Neural progenitor cell (in vitro differentiated cells): ENCODE data around the gene GON4L. TPM values are rescaled to one million over a fixed set of nuclear protein-coding genes. Genes with fewer than 3 reads are reported as not detected.

Experiments
- DNase-seq: peaks from one replicate; pipeline ENCODE4 v3.0.0-alpha.2; 2016; ENCODE audit warnings: low spot score
- H2AFZ ChIP-seq: fragments of 200-600 bp; sonication (generic); replicated peaks from 2 replicates; pipeline ENCODE4 v1.6.1; 2016; ENCODE audit warnings: antibody characterized with exemption
- H3F3A ChIP-seq: fragments of 200-600 bp; sonication (generic); 2 replicates; pipeline ENCODE4 v1.6.1; 2016; ENCODE audit warnings: antibody characterized with exemption, low read depth
- H3K27ac ChIP-seq: fragments of 200-600 bp; sonication (generic); 2 replicates; pipeline ENCODE4 v1.5.1; 2016; ENCODE audit warnings: mild to moderate bottlenecking
- H3K27me3 ChIP-seq: fragments of 200-600 bp; sonication (generic); 2 replicates; pipeline ENCODE4 v1.6.1; 2016; ENCODE audit warnings: mild to moderate bottlenecking, moderate library complexity
- H3K36me3 ChIP-seq: fragments of 200-600 bp; sonication (generic); 2 replicates; pipeline ENCODE4 v1.5.1; 2016
- H3K4me1 ChIP-seq: fragments of 200-600 bp; sonication (generic); 2 replicates; pipeline ENCODE4 v1.6.1; 2016; ENCODE audit warnings: mixed run types
- H3K4me2 ChIP-seq: fragments of 200-600 bp; sonication (generic); 2 replicates; pipeline ENCODE4 v1.6.1; 2016
- H3K4me3 ChIP-seq: fragments of 200-600 bp; sonication (generic); 2 replicates; pipeline ENCODE4 v1.5.1; 2016
- H3K79me2 ChIP-seq: fragments of 200-600 bp; sonication (generic); 2 replicates; pipeline ENCODE4 v1.6.1; 2016; ENCODE audit warnings: low read depth
- H3K9ac ChIP-seq: fragments of 200-600 bp; sonication (generic); 2 replicates; pipeline ENCODE4 v1.6.1; 2016
- H3K9me3 ChIP-seq: fragments of 200-600 bp; sonication (generic); 2 replicates; pipeline ENCODE4 v1.5.1; 2016; ENCODE audit warnings: low read depth
- H4K20me1 ChIP-seq: fragments of 200-600 bp; sonication (generic); 2 replicates; pipeline ENCODE4 v1.6.1; 2016; ENCODE audit warnings: low read depth
- H3K27ac Mint-ChIP-seq: 3 replicates; pipeline ENCODE4 v1.8.0; 2021; ENCODE audit warnings: mixed read lengths
- H3K27me3 Mint-ChIP-seq: 2 replicates; pipeline ENCODE4 v1.8.0; 2022; ENCODE audit warnings: low read depth, mild to moderate bottlenecking, inconsistent platforms, moderate library complexity, mixed read lengths; ENCODE audit not compliant: insufficient read depth
- H3K36me3 Mint-ChIP-seq: 3 replicates; pipeline ENCODE4 v1.8.0; 2021; ENCODE audit warnings: mixed read lengths
- H3K4me1 Mint-ChIP-seq: 3 replicates; pipeline ENCODE4 v1.8.0; 2021; ENCODE audit warnings: mixed read lengths
- H3K4me3 Mint-ChIP-seq: 3 replicates; pipeline ENCODE4 v1.8.0; 2021; ENCODE audit warnings: mild to moderate bottlenecking, moderate library complexity, mixed read lengths
- H3K9me3 Mint-ChIP-seq: 3 replicates; pipeline ENCODE4 v1.8.0; 2020; ENCODE audit warnings: mixed read lengths
- EZH2 ChIP-seq: fragments of 200-600 bp; sonication (generic); IDR thresholded peaks from 2 replicates; pipeline ENCODE4 v1.6.1; 2017; ENCODE audit warnings: antibody characterized with exemption, mild to moderate bottlenecking, moderate library complexity
- EZH2phosphoT487 ChIP-seq: fragments of 200-600 bp; sonication (generic); IDR thresholded peaks from 2 replicates; pipeline ENCODE4 v1.6.1; 2017; ENCODE audit warnings: antibody characterized with exemption
- total RNA-seq: library from RNA; depleted of rRNA; stranded (reverse); fragments of >200 nt; gene quantifications from 2 replicates; pipeline ENCODE4 v1.2.3, GENCODE V29; 2015; ENCODE audit warnings: low replicate concordance
- TF ChIP-seq, protein P1 (sequence below): fragments of 200-600 bp; sonication (generic); IDR thresholded peaks from 2 replicates; pipeline ENCODE4 v1.5.1; 2017; ENCODE audit warnings: antibody characterized with exemption, mild to moderate bottlenecking

The GON4L gene
- total RNA-seq, 1 donor from 2014 or later = 31.4 TPM

DNA sequence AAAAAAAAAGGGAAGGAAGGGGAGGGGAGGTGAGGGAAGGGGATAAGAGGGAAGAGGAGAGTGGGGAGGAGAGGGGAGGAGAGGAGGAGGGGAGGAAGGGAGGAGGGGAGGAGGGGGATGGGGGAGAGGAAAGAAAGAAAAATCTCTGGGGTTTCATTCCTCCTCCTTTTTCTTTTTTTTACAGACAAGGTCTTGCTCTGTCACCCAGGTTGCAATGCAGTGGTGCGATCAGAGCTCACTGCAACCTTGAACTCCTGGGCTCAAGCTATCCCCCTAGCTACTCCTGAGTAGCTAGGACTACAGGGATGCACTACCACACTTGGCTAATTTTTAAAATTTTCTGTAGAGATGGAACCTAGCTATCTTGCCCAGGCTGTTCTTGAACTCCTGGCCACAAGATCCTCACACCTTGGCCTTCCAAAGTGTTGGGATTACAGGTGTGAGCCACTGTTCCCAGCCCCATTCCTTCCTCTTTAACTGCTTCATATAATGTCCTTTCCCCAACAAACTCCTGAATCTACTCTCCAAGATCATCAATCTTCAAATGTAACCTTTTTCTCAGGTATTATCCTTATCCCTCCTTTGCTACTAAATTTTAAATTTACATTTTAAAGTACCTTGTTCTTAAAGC lies 23.2 kb downstream of the GON4L start:
- peak overlapping the region; percentile 99 for H3K27ac Mint-ChIP-seq
- no peak overlapping the region for H3K9ac ChIP-seq
- peaks cover 23% of the 10 kb centered on the region for H3K36me3 Mint-ChIP-seq

DNA sequence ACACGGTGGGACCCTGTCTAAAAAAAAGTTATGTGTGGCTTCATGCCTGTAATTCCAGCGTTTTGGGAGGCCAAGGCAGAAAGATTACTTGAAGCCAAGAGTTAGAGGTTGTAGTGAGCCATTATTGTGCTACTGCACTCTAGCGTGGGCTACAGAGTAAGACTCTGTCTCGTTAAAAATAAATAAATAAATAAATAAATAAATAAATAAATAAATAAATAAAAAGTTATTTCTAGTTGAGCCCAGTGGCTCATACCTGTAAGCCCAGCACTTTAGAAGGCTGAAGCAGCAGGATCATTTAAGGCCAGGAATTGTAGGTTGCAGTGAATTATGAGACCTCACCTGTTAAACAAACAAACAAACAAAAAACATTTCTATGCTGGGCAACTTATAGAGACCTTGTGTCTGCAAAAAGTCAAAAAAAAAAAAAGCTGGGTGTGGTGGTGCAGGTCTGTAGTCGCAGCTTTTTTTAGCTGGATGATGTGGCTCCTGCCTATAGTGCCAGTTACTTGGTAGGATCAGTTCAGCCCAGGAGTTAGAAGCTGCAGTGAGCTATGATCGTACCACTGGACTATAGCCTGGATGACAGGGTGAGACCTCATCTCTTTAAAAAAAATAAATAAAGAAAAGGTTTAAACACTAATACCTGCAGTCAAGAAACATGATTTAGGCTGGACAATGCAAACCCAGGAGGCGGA lies 25.6 kb downstream of the GON4L start:
- TF ChIP-seq EZH2phosphoT487 = no peak
- H3K4me3 Mint-ChIP-seq = no peak overlapping the region
- peaks cover 4% of the 10 kb centered on the region for H3K27me3 Mint-ChIP-seq

More for the DNA sequence above, 23.2 kb downstream of the GON4L start:
- Mint-ChIP-seq H3K9me3 (peaks cover 4% of the 10 kb centered on the region), H3K4me3 (peak overlapping the region; percentile 74), H3K27me3 (peaks cover 6% of the 10 kb centered on the region), H3K4me1 (peaks cover 45% of the 10 kb centered on the region)
- H3F3A ChIP-seq = peaks cover 24% of the 10 kb centered on the region
- H2AFZ ChIP-seq = no peak overlapping the region
- H3K9me3 ChIP-seq = no peaks in the 10 kb centered on the region
- TF ChIP-seq, protein P1, sequence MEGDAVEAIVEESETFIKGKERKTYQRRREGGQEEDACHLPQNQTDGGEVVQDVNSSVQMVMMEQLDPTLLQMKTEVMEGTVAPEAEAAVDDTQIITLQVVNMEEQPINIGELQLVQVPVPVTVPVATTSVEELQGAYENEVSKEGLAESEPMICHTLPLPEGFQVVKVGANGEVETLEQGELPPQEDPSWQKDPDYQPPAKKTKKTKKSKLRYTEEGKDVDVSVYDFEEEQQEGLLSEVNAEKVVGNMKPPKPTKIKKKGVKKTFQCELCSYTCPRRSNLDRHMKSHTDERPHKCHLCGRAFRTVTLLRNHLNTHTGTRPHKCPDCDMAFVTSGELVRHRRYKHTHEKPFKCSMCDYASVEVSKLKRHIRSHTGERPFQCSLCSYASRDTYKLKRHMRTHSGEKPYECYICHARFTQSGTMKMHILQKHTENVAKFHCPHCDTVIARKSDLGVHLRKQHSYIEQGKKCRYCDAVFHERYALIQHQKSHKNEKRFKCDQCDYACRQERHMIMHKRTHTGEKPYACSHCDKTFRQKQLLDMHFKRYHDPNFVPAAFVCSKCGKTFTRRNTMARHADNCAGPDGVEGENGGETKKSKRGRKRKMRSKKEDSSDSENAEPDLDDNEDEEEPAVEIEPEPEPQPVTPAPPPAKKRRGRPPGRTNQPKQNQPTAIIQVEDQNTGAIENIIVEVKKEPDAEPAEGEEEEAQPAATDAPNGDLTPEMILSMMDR = no peak
- TF ChIP-seq EZH2phosphoT487 = no peak
- no peak for TF ChIP-seq EZH2
- H3K27ac ChIP-seq = peak overlapping the region; percentile 82
- DNase-seq = no peak
- H3K36me3 ChIP-seq = no peaks in the 10 kb centered on the region
- H3K27me3 ChIP-seq = no peaks in the 10 kb centered on the region
- no peaks in the 10 kb centered on the region for H4K20me1 ChIP-seq
- H3K4me3 ChIP-seq = no peak overlapping the region
- H3K79me2 ChIP-seq = peaks cover 65% of the 10 kb centered on the region
- peak overlapping the region; percentile 32 for H3K4me2 ChIP-seq
- no peaks in the 10 kb centered on the region for H3K4me1 ChIP-seq

DNA sequence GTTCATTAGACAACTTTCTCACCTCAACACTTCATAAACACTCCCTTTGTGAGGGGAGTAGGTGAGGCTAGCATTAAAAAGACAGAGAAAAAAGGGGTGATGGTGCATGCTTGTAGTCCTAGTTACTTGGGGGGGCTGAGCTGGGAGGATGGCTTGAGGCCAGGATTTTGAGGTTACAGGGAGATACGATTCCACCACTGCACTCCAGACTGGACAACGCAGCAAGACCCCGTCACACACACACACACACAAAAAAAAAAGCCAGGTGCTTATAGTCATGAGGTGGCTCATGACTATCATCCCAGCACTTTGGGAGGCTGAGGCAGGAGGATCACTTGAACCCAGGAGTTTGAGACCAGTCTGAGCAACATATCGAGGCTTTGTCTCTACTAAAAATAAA lies 29.6 kb downstream of the GON4L start:
- Mint-ChIP-seq H3K4me3 (peak overlapping the region; percentile 12), H3K4me1 (peaks cover 10% of the 10 kb centered on the region), H3K36me3 (peaks cover 21% of the 10 kb centered on the region), H3K9me3 (no peaks in the 10 kb centered on the region), H3K27me3 (no peaks in the 10 kb centered on the region), H3K27ac (peak overlapping the region; percentile 40)
- TF ChIP-seq EZH2 (no peak), EZH2phosphoT487 (no peak)
- Histone ChIP-seq H3K9me3 (no peaks in the 10 kb centered on the region), H3K4me3 (no peak overlapping the region), H4K20me1 (peaks cover 5% of the 10 kb centered on the region), H3F3A (no peaks in the 10 kb centered on the region), H3K4me1 (no peaks in the 10 kb centered on the region), H3K79me2 (peaks cover 28% of the 10 kb centered on the region), H3K27me3 (no peaks in the 10 kb centered on the region), H3K4me2 (no peak overlapping the region), H3K27ac (no peak overlapping the region), H3K36me3 (peaks cover 7% of the 10 kb centered on the region), H2AFZ (no peak overlapping the region), H3K9ac (no peak overlapping the region)
- no peak for DNase-seq

More for the DNA sequence above, 25.6 kb downstream of the GON4L start:
- Histone ChIP-seq H3K79me2 (peaks cover 52% of the 10 kb centered on the region), H3K9me3 (no peaks in the 10 kb centered on the region), H3F3A (peaks cover 21% of the 10 kb centered on the region), H3K4me3 (no peak overlapping the region), H3K4me1 (no peaks in the 10 kb centered on the region), H3K27me3 (no peaks in the 10 kb centered on the region), H3K9ac (no peak overlapping the region), H3K27ac (no peak overlapping the region), H3K36me3 (no peaks in the 10 kb centered on the region), H4K20me1 (no peaks in the 10 kb centered on the region), H3K4me2 (no peak overlapping the region), H2AFZ (no peak overlapping the region)
- Mint-ChIP-seq H3K27ac (no peak overlapping the region), H3K4me1 (peaks cover 38% of the 10 kb centered on the region), H3K36me3 (peaks cover 19% of the 10 kb centered on the region), H3K9me3 (no peaks in the 10 kb centered on the region)
- DNase-seq = no peak

DNA sequence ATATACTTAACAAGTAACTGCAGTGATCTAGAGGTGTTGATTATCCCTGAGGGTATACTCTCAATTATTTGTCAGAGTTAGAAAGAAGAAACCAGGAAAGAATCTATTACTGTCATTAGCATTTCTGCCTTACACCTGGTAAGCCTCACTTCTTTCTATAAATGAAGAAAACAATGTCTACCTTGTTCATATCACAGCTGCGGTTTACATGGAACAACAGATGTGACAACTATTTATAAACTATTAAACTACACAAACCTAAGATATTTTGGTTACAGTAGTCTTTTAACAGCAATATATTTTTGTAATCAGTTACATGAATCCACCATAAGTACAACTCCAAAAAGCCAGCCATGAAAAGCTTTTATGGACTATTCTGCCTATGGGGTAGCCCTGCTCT lies 40.7 kb downstream of the GON4L start:
- no peak overlapping the region for H2AFZ ChIP-seq
- H3F3A ChIP-seq = no peaks in the 10 kb centered on the region
- H3K4me3 ChIP-seq = no peak overlapping the region
- Mint-ChIP-seq H3K27me3 (no peaks in the 10 kb centered on the region), H3K36me3 (peaks cover 37% of the 10 kb centered on the region), H3K27ac (no peak overlapping the region), H3K4me3 (no peak overlapping the region), H3K9me3 (no peaks in the 10 kb centered on the region), H3K4me1 (no peaks in the 10 kb centered on the region)
- peaks cover 21% of the 10 kb centered on the region for H3K36me3 ChIP-seq
- H4K20me1 ChIP-seq = no peaks in the 10 kb centered on the region
- H3K4me2 ChIP-seq = no peak overlapping the region
- H3K79me2 ChIP-seq = no peaks in the 10 kb centered on the region
- no peak overlapping the region for H3K9ac ChIP-seq
- peak overlapping the region; percentile 31 for H3K27ac ChIP-seq
- H3K4me1 ChIP-seq = peaks cover 7% of the 10 kb centered on the region
- no peaks in the 10 kb centered on the region for H3K9me3 ChIP-seq
- H3K27me3 ChIP-seq = no peaks in the 10 kb centered on the region
- no peak for DNase-seq
- TF ChIP-seq, protein P1 = no peak
- TF ChIP-seq EZH2phosphoT487 (no peak), EZH2 (no peak)
